HepG2 (cell line): ENCODE results near the gene OASL. TPM values are rescaled to one million over a fixed set of nuclear protein-coding genes. Genes with fewer than 3 reads are reported as not detected.

Source experiments
- ATAC-seq: fragments of 200-7000 bp; cut with Tn5 transposase; 3 replicates; pipeline ENCODE4 v1.9.1; 2020; ENCODE audit warnings: mild to moderate bottlenecking, moderate library complexity
- BruUV-seq: library from RNA; stranded (reverse); fragments of 400-500 nt; replicated peaks from 2 replicates; lab custom pipeline; 2021; lab: Mats Ljungman, UMichigan
- CTCF ChIA-PET: fragments of 300-600 bp; formaldehyde crosslinking; extraction: SDS; loops from one replicate; lab custom pipeline; 2021; ENCODE audit warnings: low total read pairs, inconsistent platforms, low intra/inter-chr PET ratio; lab: Yijun Ruan, JAX
- POLR2A ChIA-PET: fragments of 350-600 bp; sonication (Branson Sonifier 250); formaldehyde crosslinking; loops from one replicate; lab custom pipeline; 2020; ENCODE audit warnings: antibody characterized with exemption, inconsistent platforms; lab: Yijun Ruan, JAX
- DNase-seq: peaks from one replicate; pipeline ENCODE4 v3.0.0-alpha.2; 2015; ENCODE audit warnings: low spot score
- FAIRE-seq: peaks from 3 replicates; lab custom pipeline; 2011; peaks lifted over from hg19 to GRCh38; lab: Jason Lieb, UNC
- H2AFZ ChIP-seq: one replicate; pipeline ENCODE4 v1.6.1; 2011; ENCODE audit warnings: low read length, inconsistent platforms
- H3K27ac ChIP-seq: fragments of 300-600 bp; 3 replicates; pipeline ENCODE4 v1.8.0; 2011; ENCODE audit warnings: mixed run types, mild to moderate bottlenecking, mixed read lengths, low read length, inconsistent platforms; ENCODE audit not compliant: insufficient read depth; ENCODE audit errors: extremely low read length
- H3K27me3 ChIP-seq, 2 experiments: fragments of 200-600 bp in 1 of 2; 2 replicates in 1 of 2; 3 replicates in 1 of 2; pipeline versions ENCODE4 v1.6.0 to v1.8.0; 2011; ENCODE audit warnings: low read length in 2 of 2, mild to moderate bottlenecking in 2 of 2, moderate library complexity in 2 of 2, inconsistent platforms in 1 of 2; ENCODE audit not compliant: insufficient read depth in 2 of 2, control insufficient read depth in 1 of 2
- H3K36me3 ChIP-seq, 2 experiments: fragments of 200-600 bp in 1 of 2; replicated peaks in 1 of 2; 2 replicates in 1 of 2; 3 replicates in 1 of 2; pipeline versions ENCODE4 v1.5.1 to v1.8.0; 2011; ENCODE audit warnings: low read length in 2 of 2, inconsistent platforms in 1 of 2; ENCODE audit not compliant: insufficient read depth in 2 of 2, control insufficient read depth in 1 of 2
- H3K4me1 ChIP-seq: 2 replicates; pipeline ENCODE4 v1.5.1; 2012; ENCODE audit warnings: low read length, inconsistent platforms; ENCODE audit not compliant: insufficient read depth
- H3K4me2 ChIP-seq: 2 replicates; pipeline ENCODE4 v1.6.0; 2011; ENCODE audit warnings: low read depth, low read length, inconsistent platforms
- H3K4me3 ChIP-seq, 3 experiments: fragments of 200-600 bp in 1 of 3; sonication (generic), shearing (Covaris generic) in 1 of 3; replicated peaks in 1 of 3; 2 replicates each; pipeline ENCODE4 v1.5.1; 2011 to 2016; ENCODE audit warnings: low read length in 3 of 3, inconsistent platforms in 2 of 3, low read depth in 2 of 3, mild to moderate bottlenecking in 2 of 3, control low read depth in 1 of 3, mixed read lengths in 1 of 3; ENCODE audit not compliant: insufficient read depth in 1 of 3
- H3K79me2 ChIP-seq: one replicate; pipeline ENCODE4 v1.6.1; 2011; ENCODE audit warnings: low read length, inconsistent platforms; ENCODE audit not compliant: insufficient read depth
- H3K9ac ChIP-seq: 2 replicates; pipeline ENCODE4 v1.6.0; 2011; ENCODE audit warnings: mild to moderate bottlenecking, low read depth, low read length, inconsistent platforms; ENCODE audit not compliant: insufficient read depth
- H3K9me3 ChIP-seq: 2 replicates; pipeline ENCODE4 v1.5.1; 2012; ENCODE audit warnings: mild to moderate bottlenecking, low read length
- H4K20me1 ChIP-seq: 2 replicates; pipeline ENCODE4 v1.6.0; 2011; ENCODE audit warnings: inconsistent platforms, mild to moderate bottlenecking, low read length, moderate library complexity; ENCODE audit not compliant: insufficient read depth
- ATF6 ChIP-seq: sonication (generic); formaldehyde crosslinking; conservative IDR thresholded peaks from 2 replicates; pipeline ENCODE4 v1.4.0; 2020; ENCODE audit warnings: missing genetic modification reagents
- HMGA1 ChIP-seq: sonication (generic); formaldehyde crosslinking; conservative IDR thresholded peaks from 2 replicates; pipeline ENCODE4 v1.4.0; 2020; ENCODE audit warnings: missing genetic modification reagents
- IRF2 ChIP-seq: IDR thresholded peaks from 2 replicates; pipeline ENCODE4 v1.6.1; 2018; ENCODE audit warnings: missing genetic modification reagents, missing compliant biosample characterization
- KMT2A ChIP-seq: sonication (generic); formaldehyde crosslinking; IDR thresholded peaks from 2 replicates; pipeline ENCODE4 v1.4.0; 2020; ENCODE audit warnings: missing genetic modification reagents
- MXI1 ChIP-seq: IDR thresholded peaks from 3 replicates; pipeline ENCODE4 v1.6.1; 2012; ENCODE audit warnings: low read depth, low read length, inconsistent platforms, borderline replicate concordance
- NFIC ChIP-seq: IDR thresholded peaks from 2 replicates; pipeline ENCODE4 v1.6.1; 2012; ENCODE audit warnings: mild to moderate bottlenecking, low read length, inconsistent platforms
- NFKB2 ChIP-seq: sonication (generic); formaldehyde crosslinking; IDR thresholded peaks from 2 replicates; pipeline ENCODE4 v1.4.0; 2020; ENCODE audit warnings: missing genetic modification reagents, borderline replicate concordance
- RBAK ChIP-seq: sonication (generic); formaldehyde crosslinking; IDR thresholded peaks from 2 replicates; pipeline ENCODE4 v1.5.1; 2020; ENCODE audit warnings: mild to moderate bottlenecking, missing genetic modification reagents
- RBM39 ChIP-seq: fragments of 200-400 bp; formaldehyde crosslinking; IDR thresholded peaks from one replicate; pipeline ENCODE4 v1.6.1; 2018; ENCODE audit warnings: antibody characterized with exemption, mild to moderate bottlenecking, low read depth, low read length; ENCODE audit not compliant: poor library complexity, severe bottlenecking
- REXO4 ChIP-seq: sonication (generic); formaldehyde crosslinking; IDR thresholded peaks from 2 replicates; pipeline ENCODE4 v1.8.0; 2022; ENCODE audit warnings: missing genetic modification reagents, mild to moderate bottlenecking, borderline replicate concordance
- SIN3B ChIP-seq: fragments of 150-350 bp; IDR thresholded peaks from 2 replicates; pipeline ENCODE4 v1.6.1; 2014; ENCODE audit warnings: low read length
- SMAD3 ChIP-seq: sonication (generic); formaldehyde crosslinking; IDR thresholded peaks from 2 replicates; pipeline ENCODE4 v1.4.0; 2020; ENCODE audit warnings: missing genetic modification reagents
- TEF ChIP-seq: sonication (generic); formaldehyde crosslinking; IDR thresholded peaks from 2 replicates; pipeline ENCODE4 v1.5.0; 2020; ENCODE audit warnings: missing genetic modification reagents
- TERF1 ChIP-seq: sonication (generic); formaldehyde crosslinking; IDR thresholded peaks from 2 replicates; pipeline ENCODE4 v1.8.0; 2022; ENCODE audit warnings: mild to moderate bottlenecking, missing genetic modification reagents, moderate library complexity
- XBP1 ChIP-seq: sonication (generic); formaldehyde crosslinking; IDR thresholded peaks from 2 replicates; pipeline ENCODE4 v1.5.0; 2020; ENCODE audit warnings: missing genetic modification reagents
- ZNF597 ChIP-seq: sonication (generic); formaldehyde crosslinking; IDR thresholded peaks from 2 replicates; pipeline ENCODE4 v1.5.0; 2020; ENCODE audit warnings: missing genetic modification reagents
- ZSCAN31 ChIP-seq: sonication (generic); formaldehyde crosslinking; IDR thresholded peaks from 2 replicates; pipeline ENCODE4 v1.5.0; 2020; ENCODE audit warnings: low read depth, mild to moderate bottlenecking, missing genetic modification reagents
- WGBS: methylation state at CpG from one replicate; pipeline ENCODE4 v1.1.6; 2017; ENCODE audit warnings: low lambda C conversion rate; 5-methylcytosine and 5-hydroxymethylcytosine counted together
- in situ Hi-C: cut with HindIII; loops from 2 replicates; pipeline ENCODE4 v1.10.0; 2017; ENCODE audit warnings: low pct_unique_long_range_greater_than_20kb; ENCODE audit not compliant: extremely low pct_ligation_motif_present
- intact Hi-C: fragments of 100-400 bp; cut with micrococcal nuclease; formaldehyde crosslinking; loops from one replicate; pipeline ENCODE4 v1.10.0; 2022; ENCODE audit not compliant: unreplicated experiment
- polyA plus RNA-seq, 8 experiments: library from polyadenylated mRNA; depleted of rRNA in 3 of 8; stranded (reverse) in 7 of 8; unstranded in 1 of 8; fragments of >200 nt; fragmentation: Illumina TruSeq in 4 of 8; extraction: Trizol in 4 of 8; gene quantifications; 2 replicates each; pipeline versions ENCODE4 v1.2.1 to v1.2.3, GENCODE V29; 2011 to 2016; ENCODE audit warnings: low read depth in 4 of 8, missing spikeins in 1 of 8, mixed read lengths in 1 of 8; ENCODE audit not compliant: insufficient read depth in 1 of 8
- total RNA-seq, 5 experiments: library from RNA; depleted of rRNA; stranded (reverse); fragments of >200 nt; fragmentation: Illumina TruSeq; extraction: Trizol; gene quantifications; 2 replicates each; pipeline ENCODE4 v1.2.3, GENCODE V29; 2016; ENCODE audit warnings: low read depth in 1 of 5

OASL gene
- total and polyA plus RNA-seq, 2 of the 13 experiments (the other 11 are each of a cell fraction or from before 2014, with no cell fraction given): 0.11 to 0.22 TPM

GRCh38 chr12:121000530-121000929, 38.5 kb downstream of the OASL start:
- CTCF ChIA-PET: no interaction called here

More at GRCh38 chr12:121000530-121000929, 38.5 kb downstream of the OASL start:
- DNase-seq (no peak), FAIRE-seq (no peak), ATAC-seq (no peak)
- Histone ChIP-seq H4K20me1 (0 out of 2 replicates have a peak, but pooled peaks cover 2% of the 10 kb centered on the region), H3K27me3 (no peaks in the 10 kb centered on the region), H3K79me2 (no peaks in the 10 kb centered on the region), H3K4me3 (no peak overlapping the region), H3K4me2 (no peak overlapping the region), H3K9me3 (no peaks in the 10 kb centered on the region), H2AFZ (no peak overlapping the region), H3K36me3 (peaks cover 49 to 91% of the 10 kb centered on the region in 2 experiments), H3K4me1 (peaks cover 16% of the 10 kb centered on the region; the same call in 1 of the 2 replicates), H3K9ac (no peak overlapping the region), H3K27ac (no peak overlapping the region)
- in situ Hi-C loops (no loop called here), intact Hi-C loops (no loop called here)
- POLR2A ChIA-PET: interaction anchor here (0.7 to 6.7 kb wide), 4 partner anchors 16 to 297 kb away, joined by 3 to 114 read pairs (median 12); partner anchors contain the start of gene HNF1A
- WGBS: 91% methylated on average over 9 of the region's 11 CpGs
- no peak for TF ChIP-seq NFIC
- TF ChIP-seq XBP1: no peak
- no peak for TF ChIP-seq SMAD3
- TF ChIP-seq RBM39: no peak
- TF ChIP-seq ZSCAN31 (CRISPR knock-in tag): no peak
- no peak for TF ChIP-seq RBAK (CRISPR knock-in tag)
- TF ChIP-seq TERF1 (CRISPR knock-in tag): no peak
- TF ChIP-seq KMT2A (CRISPR knock-in tag): no peak
- no peak for TF ChIP-seq TEF (CRISPR knock-in tag)
- TF ChIP-seq SIN3B: no peak
- TF ChIP-seq NFKB2 (CRISPR knock-in tag): no peak
- TF ChIP-seq ATF6 (CRISPR knock-in tag): no peak
- TF ChIP-seq MXI1: no peak
- TF ChIP-seq IRF2 (CRISPR knock-in tag): no peak
- no peak for TF ChIP-seq REXO4 (CRISPR knock-in tag)
- no peak for TF ChIP-seq HMGA1 (CRISPR knock-in tag)
- no peak for TF ChIP-seq ZNF597 (CRISPR knock-in tag)
- no TSS peak for BruUV-seq
